ENCODE data around the gene EIF1AD.
"Not testable (repeated sequence)": the region's sequence is repeated elsewhere in the genome, so short reads cannot be mapped to it uniquely, and the experiment has no call there.

EIF1AD gene

GRCh38 chr11:65952052-65952521 is 49.9 kb downstream of the EIF1AD start:
- H3K4me3 ChIP-seq (ENCODE audit: low read depth, low read length), result no peak overlapping the region
- TF ChIP-seq, protein P1, sequence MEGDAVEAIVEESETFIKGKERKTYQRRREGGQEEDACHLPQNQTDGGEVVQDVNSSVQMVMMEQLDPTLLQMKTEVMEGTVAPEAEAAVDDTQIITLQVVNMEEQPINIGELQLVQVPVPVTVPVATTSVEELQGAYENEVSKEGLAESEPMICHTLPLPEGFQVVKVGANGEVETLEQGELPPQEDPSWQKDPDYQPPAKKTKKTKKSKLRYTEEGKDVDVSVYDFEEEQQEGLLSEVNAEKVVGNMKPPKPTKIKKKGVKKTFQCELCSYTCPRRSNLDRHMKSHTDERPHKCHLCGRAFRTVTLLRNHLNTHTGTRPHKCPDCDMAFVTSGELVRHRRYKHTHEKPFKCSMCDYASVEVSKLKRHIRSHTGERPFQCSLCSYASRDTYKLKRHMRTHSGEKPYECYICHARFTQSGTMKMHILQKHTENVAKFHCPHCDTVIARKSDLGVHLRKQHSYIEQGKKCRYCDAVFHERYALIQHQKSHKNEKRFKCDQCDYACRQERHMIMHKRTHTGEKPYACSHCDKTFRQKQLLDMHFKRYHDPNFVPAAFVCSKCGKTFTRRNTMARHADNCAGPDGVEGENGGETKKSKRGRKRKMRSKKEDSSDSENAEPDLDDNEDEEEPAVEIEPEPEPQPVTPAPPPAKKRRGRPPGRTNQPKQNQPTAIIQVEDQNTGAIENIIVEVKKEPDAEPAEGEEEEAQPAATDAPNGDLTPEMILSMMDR (IDR thresholded peaks at IDR 0.05), result no peak
- no peaks in the 10 kb centered on the region for H3K27me3 ChIP-seq (ENCODE audit: control insufficient read depth, insufficient read depth, low read length)
- H3K79me2 ChIP-seq, result no peaks in the 10 kb centered on the region
- H2AFZ ChIP-seq, result no peak overlapping the region
- no peak overlapping the region for H3K4me2 ChIP-seq (ENCODE audit: low read length)
- no peak overlapping the region for H3K27ac ChIP-seq
- no peaks in the 10 kb centered on the region for H3K4me1 ChIP-seq
- H3K9me3 ChIP-seq (ENCODE audit: control insufficient read depth, low read length), result no peaks in the 10 kb centered on the region
- no peaks in the 10 kb centered on the region for H3K36me3 ChIP-seq (ENCODE audit: control insufficient read depth, insufficient read depth, low read length)
- H3K9ac ChIP-seq, result no peak overlapping the region

DNA sequence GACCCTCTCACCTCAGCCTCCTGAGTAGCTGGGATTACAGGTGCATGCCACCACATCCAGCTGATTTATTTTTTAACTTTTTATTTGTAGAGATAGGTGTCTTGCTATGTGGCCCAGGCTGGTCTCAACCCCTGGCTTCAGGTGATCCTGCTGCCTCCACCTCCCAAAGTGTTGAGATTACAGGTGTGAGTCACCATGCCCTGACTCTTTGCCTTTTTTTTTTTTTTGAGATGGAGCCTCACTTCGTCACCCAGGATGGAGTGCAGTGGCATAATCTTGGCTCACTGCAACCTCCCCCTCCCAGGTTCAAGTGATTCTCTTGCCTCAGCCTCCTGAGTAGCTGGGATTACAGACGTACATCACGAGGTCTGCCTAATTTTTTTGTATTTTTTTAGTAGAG is 50.3 kb downstream of the EIF1AD start:
- not testable (repeated sequence) for H3K9me3 ChIP-seq (ENCODE audit: control insufficient read depth, low read length); H3K36me3 ChIP-seq (ENCODE audit: control insufficient read depth, insufficient read depth, low read length); H3K9ac ChIP-seq; H3K27ac ChIP-seq; H2AFZ ChIP-seq; H3K4me1 ChIP-seq; H3K4me3 ChIP-seq (ENCODE audit: low read depth, low read length); H3K4me2 ChIP-seq (ENCODE audit: low read length); H3K79me2 ChIP-seq; H3K27me3 ChIP-seq (ENCODE audit: control insufficient read depth, insufficient read depth, low read length)

- not testable (repeated sequence) for H3K27me3 ChIP-seq (ENCODE audit: control insufficient read depth, insufficient read depth, low read length); H3K27ac ChIP-seq; H2AFZ ChIP-seq; H3K4me2 ChIP-seq (ENCODE audit: low read length); H3K36me3 ChIP-seq (ENCODE audit: control insufficient read depth, insufficient read depth, low read length); H3K9me3 ChIP-seq (ENCODE audit: control insufficient read depth, low read length); H3K79me2 ChIP-seq; H3K4me3 ChIP-seq (ENCODE audit: low read depth, low read length); H3K4me1 ChIP-seq; H3K9ac ChIP-seq
These were observed 51.2 kb downstream of the EIF1AD start for GRCh38 chr11:65950711-65951110.

GRCh38 chr11:65947603-65948125 is 54.3 kb downstream of the EIF1AD start:
- no peaks in the 10 kb centered on the region for H3K4me1 ChIP-seq
- TF ChIP-seq, protein P1 (IDR thresholded peaks at IDR 0.05), result no peak
- H2AFZ ChIP-seq, result no peak overlapping the region
- H3K27me3 ChIP-seq (ENCODE audit: control insufficient read depth, insufficient read depth, low read length), result no peaks in the 10 kb centered on the region
- H3K36me3 ChIP-seq (ENCODE audit: control insufficient read depth, insufficient read depth, low read length), result no peaks in the 10 kb centered on the region
- no peak overlapping the region for H3K9ac ChIP-seq
- no peaks in the 10 kb centered on the region for H3K79me2 ChIP-seq
- no peaks in the 10 kb centered on the region for H3K9me3 ChIP-seq (ENCODE audit: control insufficient read depth, low read length)
- no peak overlapping the region for H3K4me3 ChIP-seq (ENCODE audit: low read depth, low read length)
- no peak overlapping the region for H3K4me2 ChIP-seq (ENCODE audit: low read length)
- no peak overlapping the region for H3K27ac ChIP-seq

GRCh38 chr11:65947133-65947532 is 54.8 kb downstream of the EIF1AD start:
- Histone ChIP-seq H3K9me3 (ENCODE audit: control insufficient read depth, low read length) (no peaks in the 10 kb centered on the region), H3K9ac (no peak overlapping the region), H2AFZ (no peak overlapping the region), H3K4me3 (ENCODE audit: low read depth, low read length) (no peak overlapping the region), H3K27ac (no peak overlapping the region), H3K4me1 (no peaks in the 10 kb centered on the region), H3K4me2 (ENCODE audit: low read length) (no peak overlapping the region), H3K27me3 (ENCODE audit: control insufficient read depth, insufficient read depth, low read length) (no peaks in the 10 kb centered on the region), H3K79me2 (no peaks in the 10 kb centered on the region), H3K36me3 (ENCODE audit: control insufficient read depth, insufficient read depth, low read length) (no peaks in the 10 kb centered on the region)
- TF ChIP-seq, protein P1 (IDR thresholded peaks at IDR 0.05), result no peak

- Histone ChIP-seq H3K4me1 (no peaks in the 10 kb centered on the region), H3K4me2 (ENCODE audit: low read length) (no peak overlapping the region), H3K9ac (no peak overlapping the region), H3K36me3 (ENCODE audit: control insufficient read depth, insufficient read depth, low read length) (no peaks in the 10 kb centered on the region), H3K4me3 (ENCODE audit: low read depth, low read length) (no peak overlapping the region), H3K27me3 (ENCODE audit: control insufficient read depth, insufficient read depth, low read length) (no peaks in the 10 kb centered on the region), H2AFZ (no peak overlapping the region), H3K9me3 (ENCODE audit: control insufficient read depth, low read length) (no peaks in the 10 kb centered on the region), H3K79me2 (no peaks in the 10 kb centered on the region), H3K27ac (no peak overlapping the region)
- TF ChIP-seq, protein P1 (IDR thresholded peaks at IDR 0.05), result no peak
These were observed 55.3 kb downstream of the EIF1AD start for GRCh38 chr11:65946655-65947054.
